Calu3 (cell line): ENCODE results near the gene CPT1C. TPM values are rescaled to one million over a fixed set of nuclear protein-coding genes. Genes with fewer than 3 reads are reported as not detected.
A peak's percentile ranks its signal among the peaks of the same experiment; 100 is the strongest.

Experiments used
- BruUV-seq: library from RNA; stranded (reverse); fragments of 400-500 nt; replicated peaks from 2 replicates; lab custom pipeline; 2021; lab: Mats Ljungman, UMichigan
- CTCF ChIA-PET: fragments of 300-600 bp; sonication (Branson Sonifier 250); formaldehyde crosslinking; loops from one replicate; lab custom pipeline; 2022; ENCODE audit warnings: antibody characterized with exemption; lab: Charles Lee
- DNase-seq: peaks from one replicate; pipeline ENCODE4 v3.0.0; 2022
- H3K27ac Mint-ChIP-seq: one replicate; pipeline ENCODE4 v1.8.0; 2022; ENCODE audit warnings: mixed read lengths; ENCODE audit not compliant: unreplicated experiment
- H3K27me3 Mint-ChIP-seq: one replicate; pipeline ENCODE4 v1.8.0; 2022; ENCODE audit warnings: mixed read lengths; ENCODE audit not compliant: unreplicated experiment
- H3K36me3 Mint-ChIP-seq: one replicate; pipeline ENCODE4 v1.8.0; 2022; ENCODE audit warnings: mild to moderate bottlenecking, moderate library complexity, mixed read lengths; ENCODE audit not compliant: insufficient read depth, unreplicated experiment
- H3K4me1 Mint-ChIP-seq: one replicate; pipeline ENCODE4 v1.8.0; 2022; ENCODE audit warnings: mild to moderate bottlenecking, low read depth, mixed read lengths; ENCODE audit not compliant: unreplicated experiment
- H3K4me3 Mint-ChIP-seq: one replicate; pipeline ENCODE4 v1.8.0; 2022; ENCODE audit warnings: mild to moderate bottlenecking, low read depth, moderate library complexity, mixed read lengths; ENCODE audit not compliant: unreplicated experiment
- H3K9me3 Mint-ChIP-seq: one replicate; pipeline ENCODE4 v1.8.0; 2022; ENCODE audit warnings: low read depth, mixed read lengths; ENCODE audit not compliant: unreplicated experiment
- CTCF ChIP-seq: fragments of 200-600 bp; IDR thresholded peaks from one replicate; pipeline ENCODE4 v1.8.0; 2022; ENCODE audit warnings: antibody characterized with exemption; ENCODE audit not compliant: unreplicated experiment
- intact Hi-C: fragments of 100-400 bp; cut with micrococcal nuclease; formaldehyde crosslinking; loops from one replicate; pipeline ENCODE4 v1.10.0; 2022; ENCODE audit not compliant: unreplicated experiment
- total RNA-seq: library from RNA; stranded (reverse); gene quantifications from 2 replicates; pipeline ENCODE4 v1.2.3, GENCODE V29; 2022

The CPT1C gene
- total RNA-seq, 1 experiment from 2014 or later, result 0.57 TPM

GRCh38 chr19:49689133-49690078, 1.5 kb upstream of the CPT1C start, which contains the start of gene ADM5:
ADM5 (plus strand) TSS chr19:49689594; CDS start chr19:49689838, 244 bp downstream.
- BruUV-seq, result no TSS peak
- CTCF ChIA-PET, result no interaction called here
- Mint-ChIP-seq H3K9me3 (no peaks in the 10 kb centered on the region), H3K4me1 (no peaks in the 10 kb centered on the region), H3K27me3 (no peaks in the 10 kb centered on the region), H3K4me3 (no peak within 1 kb of the TSS), H3K27ac (peak within 1 kb of the TSS; percentile 24), H3K36me3 (peaks cover 79% of the 10 kb centered on the region)
- intact Hi-C loops, result no loop called here
- TF ChIP-seq CTCF, result no peak
- no peak for DNase-seq

GRCh38 chr19:49690079-49690655, 749 bp upstream of the CPT1C start:
- no TSS peak for BruUV-seq
- Mint-ChIP-seq H3K9me3 (no peaks in the 10 kb centered on the region), H3K36me3 (peaks cover 72% of the 10 kb centered on the region), H3K27ac (peak overlapping the region; percentile 24), H3K27me3 (no peaks in the 10 kb centered on the region), H3K4me1 (no peaks in the 10 kb centered on the region), H3K4me3 (no peak overlapping the region)
- no peak for DNase-seq
- intact Hi-C loops, result no loop called here
- CTCF ChIA-PET, result no interaction called here
- no peak for TF ChIP-seq CTCF

- CTCF ChIA-PET, result no interaction called here
- peak overlapping the region; percentile 24 for H3K27ac Mint-ChIP-seq
- no TSS peak for BruUV-seq
These were observed 579 bp downstream of the CPT1C start for GRCh38 chr19:49691243-49692146.

More at GRCh38 chr19:49691243-49692146, 579 bp downstream of the CPT1C start:
- intact Hi-C loops, result no loop called here
- H3K4me1 Mint-ChIP-seq, result no peaks in the 10 kb centered on the region
- H3K4me3 Mint-ChIP-seq, result no peak overlapping the region
- H3K36me3 Mint-ChIP-seq, result peaks cover 61% of the 10 kb centered on the region
- no peak for DNase-seq
- TF ChIP-seq CTCF, result no peak
- no peaks in the 10 kb centered on the region for H3K9me3 Mint-ChIP-seq
- H3K27me3 Mint-ChIP-seq, result no peaks in the 10 kb centered on the region
